Esophagus squamous epithelium (tissue), 4 donors: ENCODE data around the gene DYNC2H1.

Experiments used
- CTCF ChIP-seq, 6 experiments: fragments of 450-650 bp in 4 of 6; fragments of 200-600 bp in 2 of 6; sonication (generic) in 2 of 6; IDR thresholded peaks; one replicate each; pipeline ENCODE4 v1.5.1; 2016 to 2019; ENCODE audit warnings: antibody characterized with exemption in 6 of 6, mild to moderate bottlenecking in 4 of 6, moderate library complexity in 4 of 6
- POLR2A ChIP-seq, 4 donors: fragments of 450-650 bp; IDR thresholded peaks; one replicate each; pipeline ENCODE4 v1.6.1; 2017; ENCODE audit warnings: antibody characterized with exemption in 4 of 4, mild to moderate bottlenecking in 4 of 4, moderate library complexity in 3 of 4

DNA sequence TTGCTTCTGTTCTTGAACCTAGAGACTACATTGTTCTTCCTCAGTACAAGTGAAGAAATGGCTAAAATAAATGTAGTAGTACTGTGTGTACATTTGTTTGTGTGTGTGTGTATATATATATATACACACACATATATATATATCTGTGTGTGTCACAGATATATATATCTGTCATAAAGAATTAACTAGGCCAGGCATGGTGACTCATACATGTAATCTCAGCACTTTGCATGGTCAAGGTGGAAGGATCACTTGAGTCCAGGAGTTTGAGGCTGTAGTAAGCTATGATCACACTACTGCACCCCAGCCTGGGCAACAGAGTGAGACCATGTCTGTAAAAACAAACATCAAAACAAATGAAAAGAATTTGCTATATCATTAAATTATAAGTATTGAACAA lies 164.8 kb downstream of the DYNC2H1 start:
- no peak for TF ChIP-seq CTCF (IDR thresholded peaks at IDR 0.05)
- no peak for TF ChIP-seq POLR2A (IDR thresholded peaks at IDR 0.05)
